CD4-positive, alpha-beta T cell treated with Interleukin-21 for 1 hour (primary cell): ENCODE data around the gene MLH3.
A peak's percentile ranks its signal among the peaks of the same experiment; 100 is the strongest.
"Not testable (repeated sequence)": the region's sequence is repeated elsewhere in the genome, so short reads cannot be mapped to it uniquely, and the experiment has no call there.

ENCODE experiments used
- DNase-seq: peaks from one replicate; pipeline ENCODE4 v3.0.0-alpha.2; 2020

MLH3 gene

DNA sequence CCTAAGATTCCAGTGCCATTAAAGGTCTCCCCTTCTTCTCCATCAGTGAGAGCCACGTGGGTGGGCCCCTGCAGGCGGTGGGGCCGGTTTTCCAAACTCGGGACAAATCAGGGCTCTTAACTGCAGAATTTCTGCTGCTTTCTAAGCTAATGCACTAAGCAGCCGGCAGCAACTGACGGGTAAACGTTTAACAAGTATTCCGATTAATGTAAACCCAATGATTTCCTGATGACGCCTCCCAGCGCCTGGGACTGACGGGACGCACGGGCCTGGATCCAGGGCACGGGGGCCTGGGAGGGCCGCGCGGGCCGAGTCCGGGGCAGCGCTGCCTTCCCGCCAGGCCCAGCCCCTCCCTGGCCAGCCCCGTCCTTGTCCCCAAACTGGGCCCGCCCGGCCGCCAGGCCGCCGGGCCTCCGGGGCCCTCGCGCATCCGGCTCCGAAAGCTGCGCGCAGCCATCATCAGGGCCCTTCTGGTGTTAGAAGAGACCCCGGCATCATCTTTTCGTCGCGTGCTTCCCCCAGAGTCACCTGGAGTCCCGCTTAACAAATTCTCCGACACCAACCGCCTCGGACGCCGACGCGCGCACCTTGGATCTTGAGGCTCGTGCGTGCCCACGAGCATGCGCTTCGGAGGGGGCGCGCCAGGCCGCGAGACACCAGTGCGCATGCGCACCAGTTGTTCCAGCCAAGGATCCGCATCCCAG lies at the start of gene MLH3:
Gene MLH3, minus strand, starts transcription at position 616 of the 704 bp plus-strand sequence. CDS start 1,812 bp downstream, outside the sequence.
- peak; percentile 81 for DNase-seq

DNA sequence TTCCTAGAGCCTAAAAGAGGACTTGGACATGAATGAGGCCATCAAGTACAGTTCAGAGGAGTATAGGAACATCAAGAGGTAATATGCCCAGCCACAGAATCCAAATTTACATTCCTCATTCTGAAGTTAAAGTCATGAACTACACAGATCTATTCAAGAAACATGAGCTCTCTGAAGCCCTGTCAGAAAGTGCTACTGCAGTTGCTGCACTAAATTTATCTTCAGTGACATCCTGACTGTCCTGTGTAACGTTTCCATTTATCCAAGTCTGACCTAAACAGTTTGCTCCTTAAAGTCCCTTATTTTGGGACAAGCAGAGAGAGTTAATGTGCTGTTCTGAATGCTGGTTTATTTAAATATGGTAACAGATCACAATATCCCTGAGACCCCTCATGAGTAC lies 47.4 kb upstream of the MLH3 start:
- DNase-seq, result no peak

DNA sequence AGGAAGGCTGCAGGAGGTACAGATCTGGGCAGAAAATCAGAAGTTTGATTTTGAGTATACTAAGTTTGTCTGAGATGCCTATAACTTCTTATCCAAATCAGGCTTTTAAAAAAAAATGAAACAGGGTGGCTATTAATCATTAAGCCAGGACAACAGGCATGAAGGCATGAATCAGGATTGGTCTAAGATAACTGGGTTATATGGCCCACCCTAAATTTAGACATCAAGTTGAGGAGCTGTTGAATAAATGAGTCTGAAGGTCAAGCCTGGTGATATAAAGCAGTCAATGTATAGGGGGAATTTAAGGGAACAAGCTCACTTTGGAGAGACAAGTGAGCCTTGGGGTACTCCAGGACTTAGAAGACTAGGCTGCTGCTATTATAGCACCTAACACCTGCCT lies 46.9 kb upstream of the MLH3 start:
- no peak for DNase-seq

DNA sequence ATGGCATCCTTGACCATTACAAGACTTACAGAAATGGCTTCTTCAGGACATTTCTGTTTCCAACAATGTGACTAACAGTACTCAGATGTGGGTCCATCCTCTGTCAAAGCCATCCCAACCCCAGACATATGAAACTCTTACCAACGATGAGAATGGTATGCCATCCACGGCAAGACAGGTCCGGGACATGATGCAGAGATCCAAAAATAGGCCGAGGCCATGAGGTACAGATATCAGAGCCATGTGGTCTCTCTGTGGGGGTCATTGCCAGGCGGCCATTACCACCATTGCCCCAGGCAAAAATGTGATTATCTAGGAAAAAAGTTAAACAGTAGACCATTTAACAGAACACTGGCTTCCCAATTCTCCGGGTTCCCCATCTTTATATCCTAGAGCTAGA lies 45.7 kb upstream of the MLH3 start:
- no peak for DNase-seq

DNA sequence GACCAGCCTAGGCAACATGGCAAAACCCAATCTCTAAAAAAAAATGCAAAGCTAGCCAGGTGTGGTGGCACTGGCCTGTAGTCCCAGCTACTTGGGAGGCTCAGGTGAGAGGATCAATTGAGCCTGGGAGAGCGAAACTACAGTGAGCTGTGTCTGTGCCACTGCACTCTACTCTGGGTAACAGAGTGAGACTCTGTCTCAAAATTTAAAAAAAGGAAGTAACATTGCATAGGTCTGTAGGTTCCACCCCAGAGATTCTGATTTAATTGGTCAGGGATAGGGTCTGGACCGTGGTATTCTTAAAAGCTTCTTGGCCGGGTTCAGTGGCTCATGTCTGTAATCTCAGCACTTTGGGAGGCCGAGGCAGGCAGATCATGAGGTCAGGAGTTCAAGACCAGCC lies 44.4 kb upstream of the MLH3 start:
- DNase-seq, result no peak

DNA sequence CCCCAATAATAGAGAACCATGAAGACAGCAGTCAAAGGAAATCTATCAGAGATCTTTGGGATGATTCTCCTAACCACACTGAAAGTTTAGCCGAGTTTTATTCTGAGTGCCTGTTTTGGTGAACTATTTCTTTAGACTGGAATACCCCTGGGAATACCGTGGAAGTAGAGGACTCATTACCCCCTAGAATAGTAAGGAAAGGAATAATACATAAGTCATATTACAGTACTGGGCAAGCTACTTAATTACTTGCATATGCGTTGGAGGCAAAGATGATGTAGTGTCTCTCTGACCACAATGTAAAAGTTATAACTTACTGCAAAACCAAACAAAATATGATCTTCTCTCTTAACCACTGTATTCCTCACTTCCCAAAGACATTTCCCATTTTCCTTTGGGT lies 43.6 kb upstream of the MLH3 start:
- DNase-seq, result no peak

DNA sequence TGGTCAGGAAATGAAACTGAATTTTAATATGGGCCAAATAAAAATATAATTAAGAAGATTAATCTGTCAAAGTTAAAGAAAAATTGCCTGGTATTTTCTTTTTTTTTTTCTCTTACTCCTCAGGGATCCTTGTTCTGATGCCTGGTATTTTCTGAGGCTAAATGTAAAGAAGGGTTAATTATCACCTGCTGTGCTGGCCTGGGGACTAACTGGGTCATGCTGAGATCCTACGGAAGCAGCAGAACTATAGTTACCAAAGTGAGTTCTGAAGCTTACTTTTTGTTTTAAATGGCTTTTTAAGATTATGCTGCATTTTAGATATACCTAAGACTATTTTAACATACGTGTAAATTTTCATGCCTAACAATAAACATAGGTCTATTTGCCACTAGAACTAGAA lies 41.4 kb upstream of the MLH3 start:
- DNase-seq, result no peak

DNA sequence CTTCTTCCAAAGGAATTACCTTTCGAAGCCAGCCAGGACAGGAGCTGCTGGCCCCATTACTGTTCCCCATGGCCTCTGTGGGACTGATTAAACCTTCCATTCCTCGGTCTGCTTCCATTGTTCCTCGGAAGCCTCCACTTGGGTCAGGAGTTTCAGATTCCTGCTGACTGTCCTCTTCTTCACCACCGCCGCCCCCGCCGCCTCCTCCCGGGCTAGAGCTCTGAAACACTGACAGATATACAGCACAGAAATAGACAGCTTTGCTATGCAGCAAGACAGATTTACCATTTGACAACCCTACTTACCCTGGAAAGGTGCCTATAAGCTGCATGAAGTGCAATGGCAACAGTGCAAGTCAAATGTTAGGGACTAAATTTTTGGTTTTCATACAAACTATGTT lies 40.0 kb upstream of the MLH3 start:
- no peak for DNase-seq

DNA sequence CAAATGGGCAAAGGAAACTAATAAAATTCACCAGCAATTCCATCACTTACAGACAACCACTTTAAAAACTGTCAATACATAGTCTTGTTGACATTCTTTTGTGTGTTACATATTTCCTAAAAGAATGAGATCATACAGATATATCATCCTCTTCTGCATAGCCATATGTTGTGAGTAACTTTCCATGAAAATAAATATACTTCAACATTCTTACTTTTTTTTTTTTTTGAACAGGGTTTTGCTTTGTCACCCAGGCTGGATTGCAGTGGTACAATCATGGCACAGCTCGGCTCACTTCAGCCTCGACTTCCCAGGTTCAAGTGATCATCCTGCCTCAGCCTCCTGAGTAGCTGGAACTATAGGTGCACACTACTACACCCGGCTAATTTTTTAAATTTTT lies 39.1 kb upstream of the MLH3 start:
- no peak for DNase-seq

DNA sequence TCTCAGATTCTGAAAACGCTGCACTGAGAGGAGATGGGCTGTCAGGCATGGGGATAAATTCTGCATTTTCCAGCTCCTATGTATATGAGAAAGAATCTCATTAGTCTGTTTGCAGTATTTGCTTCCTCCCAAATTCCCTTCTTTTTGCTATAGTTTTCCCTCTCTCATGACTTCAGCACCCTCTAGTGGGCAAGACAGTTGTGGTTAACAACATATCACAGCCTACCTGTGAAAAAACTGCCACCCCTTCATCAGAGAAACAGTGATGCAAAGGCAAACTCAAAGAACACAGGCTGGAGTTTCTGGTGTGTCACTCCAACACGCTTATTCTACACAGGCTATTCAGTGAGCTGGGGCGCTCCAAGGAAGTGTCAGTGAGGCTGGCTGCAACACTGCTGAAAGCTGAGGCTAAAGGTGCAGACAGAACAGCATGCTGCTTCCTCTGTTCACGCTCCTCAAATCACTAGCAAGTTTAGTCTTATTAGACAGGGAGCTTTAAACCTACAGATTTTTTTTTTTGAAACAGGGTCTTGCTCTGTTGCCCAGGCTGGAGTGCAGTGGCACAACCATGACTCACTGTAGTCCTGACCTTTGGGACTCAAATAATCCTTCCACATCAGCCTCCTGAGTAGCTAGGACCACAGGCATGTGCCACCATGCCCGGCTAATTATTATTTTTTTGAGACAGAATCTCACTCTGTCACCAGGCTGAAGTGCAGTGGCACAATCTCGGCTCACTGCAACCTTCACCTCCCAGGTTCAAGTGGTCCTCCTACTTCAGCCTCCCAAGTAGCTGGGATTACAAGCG lies 37.5 kb upstream of the MLH3 start:
- DNase-seq, result peak; percentile 69

DNA sequence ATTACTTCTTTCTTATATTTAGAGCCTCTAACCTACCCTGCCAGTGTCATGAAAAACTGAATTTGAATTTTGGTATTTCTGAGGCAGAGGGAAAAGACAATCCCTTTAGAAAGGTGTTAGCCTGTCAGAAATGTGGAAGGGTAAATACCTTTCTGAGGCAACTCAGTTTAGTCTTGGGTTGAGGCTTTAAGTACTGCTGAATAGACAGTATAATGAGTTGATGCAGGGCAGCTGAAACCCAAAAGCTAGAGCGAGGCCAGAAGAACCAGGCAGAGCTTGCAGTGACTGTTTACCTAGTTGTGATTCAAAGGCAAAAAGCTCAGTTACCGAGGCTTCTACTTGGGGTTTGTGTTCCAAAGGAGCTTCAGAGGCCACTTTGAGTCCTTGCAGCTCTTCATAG lies 36.9 kb upstream of the MLH3 start:
- DNase-seq, result no peak

DNA sequence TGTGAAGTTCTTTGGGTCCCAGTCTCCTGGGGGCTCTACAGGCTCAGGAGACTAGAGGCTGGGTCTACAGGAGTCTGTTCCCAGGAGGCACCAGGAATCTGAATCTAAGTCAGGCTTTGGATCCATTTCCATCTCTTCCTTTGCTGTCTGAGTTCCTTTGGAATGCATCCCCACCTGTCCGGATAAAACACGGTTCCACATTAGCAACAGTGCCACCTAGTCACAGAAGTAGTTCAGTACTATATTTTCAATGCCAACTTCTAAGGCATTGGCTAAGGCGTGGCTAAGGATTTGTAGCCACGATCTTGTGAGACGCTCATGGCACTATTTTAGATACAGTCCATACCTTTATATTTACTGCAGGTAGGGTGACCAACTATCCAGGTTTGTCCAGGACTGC lies 33.2 kb upstream of the MLH3 start:
- no peak for DNase-seq

DNA sequence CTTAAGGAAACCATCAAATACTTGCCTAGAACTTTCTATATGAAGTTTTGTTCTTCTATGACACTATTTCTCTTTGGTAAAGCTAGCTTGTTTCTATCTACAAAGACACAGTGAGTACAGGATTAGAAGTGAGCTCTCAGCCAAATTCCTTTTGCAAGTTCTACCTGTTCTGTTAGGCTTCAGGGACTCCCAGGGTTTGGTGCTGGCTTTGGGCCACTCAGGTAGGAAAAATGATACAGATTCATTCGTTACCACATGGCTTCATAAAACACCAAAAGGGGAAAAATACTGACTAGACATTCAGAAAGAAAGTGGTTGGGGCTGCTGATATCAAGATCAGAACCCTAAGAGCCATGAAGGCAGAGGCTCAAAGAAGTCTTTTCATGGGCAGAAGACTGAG lies 32.0 kb upstream of the MLH3 start:
- no peak for DNase-seq

DNA sequence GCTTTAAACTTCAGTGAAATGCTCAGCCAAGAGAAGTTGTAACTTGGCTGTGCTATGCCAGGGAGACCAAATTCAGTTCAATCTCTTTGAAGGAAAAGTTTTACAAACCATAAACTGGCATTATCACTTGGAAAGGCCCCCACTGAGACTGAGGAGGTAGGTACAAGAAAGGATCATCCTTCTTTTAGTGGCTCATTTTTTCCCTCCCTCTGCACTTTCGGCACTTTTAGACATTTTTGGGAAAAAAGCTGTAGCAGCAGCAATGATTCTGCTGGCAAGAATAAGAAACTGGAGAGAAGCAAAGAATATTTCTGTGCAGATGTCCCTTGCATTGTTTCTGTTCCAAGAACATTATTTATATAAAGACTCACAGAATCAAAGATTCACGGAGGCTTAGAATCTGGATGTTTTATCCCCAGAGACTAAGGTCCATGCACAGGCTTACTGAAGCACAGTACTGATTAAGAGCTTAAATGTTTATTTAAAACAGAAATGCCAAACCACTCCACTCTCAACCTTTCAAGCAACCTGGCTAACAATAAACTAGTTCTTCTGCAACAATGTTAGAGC lies 30.5 kb upstream of the MLH3 start:
- no peak for DNase-seq

DNA sequence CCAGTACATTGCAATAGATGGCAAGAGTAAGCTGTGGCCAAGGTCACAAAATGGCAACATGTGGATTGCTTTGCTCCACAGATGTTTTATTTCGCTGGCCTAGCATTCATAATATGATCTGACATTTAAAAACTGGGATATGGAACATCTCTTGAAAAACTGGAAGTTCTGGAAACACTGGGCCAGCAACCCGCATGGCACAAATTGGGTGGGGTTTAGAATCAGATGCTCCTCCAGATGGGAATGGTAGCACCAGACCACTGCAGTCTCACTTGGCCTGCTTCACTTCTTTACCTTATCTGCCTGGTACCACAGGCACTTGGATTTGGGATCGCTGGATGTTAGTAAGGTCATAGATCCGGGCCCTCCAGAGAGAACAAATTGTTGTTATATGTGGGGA lies 28.3 kb upstream of the MLH3 start:
- DNase-seq, result no peak

DNA sequence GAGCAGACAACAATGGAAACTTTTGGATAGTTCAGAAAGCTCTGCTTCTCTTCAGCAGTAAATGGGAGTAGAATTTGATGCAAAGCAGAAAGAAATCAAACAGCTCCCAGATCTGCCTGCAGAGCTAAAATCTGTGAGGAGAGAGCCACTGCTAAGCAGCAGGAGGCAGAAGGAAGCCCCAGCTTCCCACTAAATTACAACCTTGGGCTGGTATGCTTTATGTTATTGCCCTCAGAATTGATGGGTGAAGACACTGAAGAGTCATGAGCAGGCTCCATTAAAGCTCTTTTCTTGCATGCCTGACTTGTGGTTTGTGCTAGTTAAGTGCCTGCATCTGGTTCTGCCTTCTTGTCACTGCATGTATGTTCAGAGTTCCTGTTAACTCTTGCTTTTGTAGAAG lies 26.5 kb upstream of the MLH3 start:
- DNase-seq, result no peak

DNA sequence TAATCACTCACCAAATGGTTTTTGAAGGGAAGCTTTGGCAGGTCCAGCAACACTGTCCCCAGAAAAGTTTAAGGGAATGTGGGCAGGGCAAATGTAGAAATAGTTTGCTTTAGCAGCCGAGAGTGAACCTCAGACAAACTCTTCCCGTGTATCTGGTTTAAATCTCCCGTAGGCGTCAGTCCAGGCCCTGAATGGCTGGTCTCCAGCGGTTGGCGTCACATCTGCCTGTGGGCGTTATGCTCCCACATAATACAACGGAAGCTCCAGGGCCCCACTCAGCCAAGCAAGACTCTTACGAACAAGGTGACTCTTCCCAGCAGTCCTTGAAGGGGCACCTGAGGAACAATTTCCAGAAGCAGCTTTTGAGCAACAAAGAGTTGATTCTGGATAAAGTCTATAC lies 19.1 kb upstream of the MLH3 start:
- no peak for DNase-seq

DNA sequence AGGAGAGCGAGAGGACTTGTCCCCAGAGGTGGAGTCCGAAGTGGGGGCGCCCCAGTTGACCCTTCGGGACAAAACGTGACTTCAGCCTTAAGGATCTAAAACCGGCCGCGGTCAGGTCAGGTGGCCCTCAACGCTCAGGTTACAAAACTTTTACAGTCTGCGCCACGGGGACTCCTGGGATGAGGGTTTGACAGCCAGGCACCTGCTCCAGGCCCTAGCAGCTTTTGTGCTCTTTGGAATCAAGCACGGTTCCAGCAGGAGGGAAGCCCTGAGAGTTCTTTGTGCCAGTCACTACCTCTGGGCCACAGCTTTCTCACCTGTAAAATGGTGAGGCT lies 18.5 kb upstream of the MLH3 start:
- no peak for DNase-seq

DNA sequence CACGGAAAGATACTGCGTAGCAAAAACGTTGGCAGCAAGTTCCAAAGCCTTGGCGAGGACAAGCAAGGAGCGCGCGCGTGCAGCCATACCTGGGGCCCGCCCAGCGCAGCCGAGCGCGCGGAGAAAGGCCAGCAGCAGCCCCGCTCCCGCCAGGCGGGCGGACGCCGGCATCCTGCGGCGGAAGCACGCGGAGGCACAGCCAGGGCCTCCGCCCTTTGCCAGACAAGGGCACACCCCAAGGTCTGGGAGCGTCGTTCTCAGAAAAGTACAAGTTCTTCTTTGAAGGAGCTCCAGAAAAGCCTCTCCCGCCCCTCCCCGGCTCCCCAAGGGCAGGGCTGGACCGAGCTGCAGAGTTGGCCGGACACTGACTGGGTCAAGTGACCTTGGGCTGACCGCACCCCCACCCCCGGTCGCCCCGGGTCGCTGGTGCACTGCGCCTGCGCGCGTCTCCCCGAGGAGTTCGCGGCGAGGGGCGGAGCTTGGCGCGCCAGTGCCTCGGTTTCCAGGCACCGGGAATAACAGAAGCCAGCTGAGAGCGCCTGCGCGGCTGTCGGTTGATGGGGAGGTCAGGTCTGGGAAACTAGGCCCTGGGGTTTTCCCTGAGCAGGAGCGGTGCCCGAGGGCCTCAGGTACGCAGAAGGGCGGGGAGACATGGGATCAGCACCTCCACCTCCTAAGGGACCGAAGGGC lies 18.0 kb upstream of the MLH3 start, which contains the start of gene ZC2HC1C:
Gene ZC2HC1C, plus strand, starts transcription at position 521 of the 690 bp plus-strand sequence. CDS start 933 bp downstream, outside the sequence.
- peak; percentile 67 for DNase-seq

DNA sequence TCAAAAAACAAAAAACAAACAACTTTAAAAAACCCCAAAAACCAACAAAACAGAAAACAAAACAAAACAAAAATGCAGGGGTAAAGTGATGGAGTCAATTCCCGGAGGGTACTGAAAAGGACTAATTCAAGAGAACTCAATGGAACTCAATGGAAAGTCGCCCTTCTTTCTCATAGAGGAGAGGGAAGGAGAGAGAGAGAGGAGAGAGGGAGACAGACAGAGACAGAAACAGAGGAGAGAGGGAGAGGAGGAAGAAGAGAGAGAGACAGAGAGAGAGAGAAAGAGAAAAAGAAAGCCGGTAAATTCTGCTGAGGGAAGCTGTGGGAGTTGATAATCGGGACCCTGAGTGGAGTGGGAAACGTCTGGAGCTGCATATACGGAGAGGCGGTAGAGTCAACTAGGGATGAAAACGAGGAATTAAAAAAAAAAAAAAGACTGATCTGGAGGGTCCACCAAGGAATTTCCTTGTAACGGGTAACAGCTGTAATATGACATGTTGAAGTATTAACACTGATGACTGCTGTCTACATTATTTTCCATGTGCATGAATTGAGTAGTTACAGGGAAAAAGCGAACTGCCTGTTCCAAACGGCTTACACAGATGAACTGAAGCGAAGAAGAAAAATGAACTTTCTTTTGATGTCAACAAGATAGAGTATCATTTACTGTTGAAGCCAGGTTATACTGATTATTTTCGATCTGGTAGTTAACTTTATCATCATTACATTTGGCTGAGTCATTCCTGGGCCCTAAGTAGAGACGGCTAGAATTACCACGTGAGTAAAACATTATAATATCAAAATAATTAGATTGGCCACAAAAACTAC lies 17.2 kb upstream of the MLH3 start:
- DNase-seq, result no peak

DNA sequence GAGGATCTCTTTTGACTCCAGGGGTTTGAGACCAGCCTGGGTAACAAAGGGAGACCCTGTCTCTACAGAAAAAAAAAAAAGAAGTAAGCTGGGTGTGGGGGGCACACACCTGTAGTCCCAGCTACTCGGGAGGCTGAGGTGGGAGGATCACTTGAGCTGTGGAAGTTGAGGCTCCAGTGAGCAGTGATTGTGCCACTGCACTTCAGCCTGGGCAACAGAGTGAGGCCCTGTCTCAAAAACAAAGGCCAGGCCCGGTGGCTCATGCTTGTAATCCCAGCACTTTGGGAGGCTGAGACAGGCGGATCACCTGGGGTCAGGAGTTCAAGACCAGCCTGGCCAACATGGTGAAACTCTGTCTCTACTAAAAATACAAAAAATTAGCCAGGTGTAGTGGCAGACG lies 16.5 kb upstream of the MLH3 start:
- DNase-seq, result not testable (repeated sequence)

DNA sequence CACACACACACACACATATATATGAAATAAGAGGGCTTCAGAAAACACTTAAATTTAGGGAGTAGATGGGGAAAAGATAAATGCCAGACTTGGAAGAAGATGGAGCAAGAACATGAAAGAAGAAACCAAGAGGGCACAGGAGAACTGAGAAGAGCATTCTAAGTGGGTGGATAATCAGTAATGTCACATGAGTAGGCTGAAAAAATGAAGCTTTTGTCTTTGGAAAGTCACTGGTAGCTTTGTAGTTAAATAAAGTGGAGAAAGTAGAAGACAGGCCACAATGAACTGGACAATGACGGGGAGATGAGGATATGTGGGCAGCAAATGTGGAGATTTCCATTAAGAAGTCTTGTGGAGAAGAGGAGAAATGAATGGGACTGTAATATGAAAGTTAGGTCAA lies 15.9 kb upstream of the MLH3 start:
- DNase-seq, result no peak

DNA sequence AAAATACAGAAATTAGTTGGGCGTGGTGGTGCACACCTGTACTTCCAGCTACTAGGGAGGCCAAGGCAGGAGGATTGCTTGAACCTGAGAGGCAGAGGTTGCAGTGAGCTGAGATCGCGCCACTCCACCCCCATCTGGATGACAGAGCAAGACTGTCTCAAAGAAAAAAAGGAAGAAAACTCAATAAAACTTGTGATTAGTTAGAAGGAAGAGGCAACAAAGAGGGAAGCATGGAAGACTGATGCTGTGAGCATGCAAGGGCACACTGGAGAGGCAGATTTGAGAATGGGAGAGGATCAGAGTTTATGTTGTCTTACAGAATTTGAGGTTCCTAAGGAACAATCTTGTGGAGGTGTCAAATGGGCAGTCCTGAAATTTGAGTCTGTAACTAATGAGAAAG lies 15.4 kb upstream of the MLH3 start:
- DNase-seq, result no peak
